Keratinocyte (primary cell): ENCODE data around the gene NEU4.

Source experiments
- CTCF ChIP-seq, 3 experiments: IDR thresholded peaks in 1 of 3; conservative IDR thresholded peaks in 1 of 3; optimal IDR thresholded peaks in 1 of 3; 2 replicates in 2 of 3; 3 replicates in 1 of 3; pipeline versions ENCODE3 to v1.5.1; 2011; ENCODE audit warnings: low read length in 3 of 3, mild to moderate bottlenecking in 3 of 3, moderate library complexity in 2 of 3, control low read depth in 1 of 3, inconsistent platforms in 1 of 3; ENCODE audit not compliant: insufficient read depth in 2 of 3; ENCODE audit errors: extremely low read depth in 1 of 3
- EZH2 ChIP-seq: IDR thresholded peaks from one replicate; pipeline ENCODE4 v1.6.1; 2012; ENCODE audit warnings: inconsistent platforms, mild to moderate bottlenecking, low read length, moderate library complexity

DNA sequence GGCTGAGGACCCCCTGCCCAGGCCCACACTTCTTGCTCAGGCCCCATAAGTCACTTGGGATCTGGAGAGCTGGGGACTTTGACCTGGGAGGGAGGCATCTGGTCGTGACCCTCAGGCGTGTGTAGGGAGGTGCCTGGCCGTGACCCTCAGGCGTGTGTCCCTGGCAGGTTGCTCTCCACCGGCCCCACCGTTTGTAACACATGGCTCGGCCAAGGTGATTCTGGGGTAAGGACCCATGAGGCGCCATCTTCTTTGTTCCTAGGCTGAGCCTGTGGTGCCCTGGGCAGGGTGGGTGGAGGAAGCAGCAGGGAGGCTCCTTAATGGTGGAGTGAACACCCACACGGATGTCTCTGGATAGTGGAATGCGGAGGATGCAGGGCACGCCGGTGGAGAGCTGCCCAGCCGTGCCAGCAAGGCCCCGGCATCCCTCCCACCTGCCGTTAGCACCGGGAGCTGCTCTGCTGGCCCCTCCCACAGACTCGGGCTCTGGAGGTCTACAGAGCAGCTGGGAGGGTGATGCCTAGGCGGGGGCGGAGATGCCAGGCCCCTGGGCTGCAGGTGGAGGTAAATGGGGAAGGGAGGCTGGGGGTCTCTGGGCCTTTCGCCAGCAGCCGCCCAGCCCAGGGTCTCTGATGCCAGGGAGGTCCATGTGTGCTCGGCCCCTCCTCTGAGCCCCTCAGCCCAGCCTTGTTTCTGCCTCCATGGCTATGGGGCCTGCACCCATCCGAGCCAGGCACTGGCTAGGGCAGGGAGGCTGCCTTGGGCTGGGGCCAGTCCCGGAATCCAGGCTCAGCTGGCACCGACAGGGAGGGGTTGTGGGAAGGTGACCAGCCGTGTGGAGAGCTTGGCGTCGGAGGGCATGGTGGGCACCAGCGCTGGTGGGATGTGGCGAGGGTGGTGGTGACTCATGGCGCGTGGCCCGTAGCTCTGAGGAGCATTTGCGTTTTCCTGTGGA lies 33.5 kb upstream of the NEU4 start:
- TF ChIP-seq CTCF (optimal IDR thresholded peaks at IDR 0.05 in 1 of 3, IDR thresholded peaks at IDR 0.05 in 1 of 3, conservative IDR thresholded peaks at IDR 0.05 in 1 of 3; ENCODE audit: extremely low read depth in 1 of 3, insufficient read depth in 2 of 3, low read length in 3 of 3) (no peak), EZH2 (peak; percentile 48)
